K562 (cell line): Measurements from ENCODE around the gene CYS1. TPM values are rescaled to one million over a fixed set of nuclear protein-coding genes. Genes with fewer than 3 reads are reported as not detected.

Experiments used
- CBFB ChIP-seq: sonication (generic); formaldehyde crosslinking; IDR thresholded peaks from 2 replicates; pipeline ENCODE4 v1.4.0; 2020; ENCODE audit warnings: mild to moderate bottlenecking, missing genetic modification reagents
- ETS2 ChIP-seq: IDR thresholded peaks from 2 replicates; pipeline ENCODE4 v1.6.1; 2016; ENCODE audit warnings: borderline replicate concordance, missing genetic modification characterization, mild to moderate bottlenecking, moderate library complexity, missing compliant biosample characterization; ENCODE audit not compliant: poor library complexity, severe bottlenecking
- FOXA3 ChIP-seq, 2 experiments: fragments of 450-650 bp in 1 of 2; sonication (generic) in 1 of 2; formaldehyde crosslinking; IDR thresholded peaks in 1 of 2; conservative IDR thresholded peaks in 1 of 2; 2 replicates each; pipeline versions ENCODE4 v1.4.0 to v1.8.0; 2020 to 2022; ENCODE audit warnings: mild to moderate bottlenecking in 2 of 2, missing genetic modification reagents in 1 of 2
- FOXM1 ChIP-seq, 2 experiments: fragments of 450-650 bp in 1 of 2; sonication (generic) in 1 of 2; formaldehyde crosslinking in 1 of 2; IDR thresholded peaks; 2 replicates each; pipeline versions ENCODE4 v1.6.1 to v1.9.0; 2017 to 2022; ENCODE audit warnings: low read depth in 2 of 2, mild to moderate bottlenecking in 2 of 2, missing genetic modification reagents in 1 of 2, moderate library complexity in 1 of 2
- GATAD2A ChIP-seq: fragments of 450-650 bp; IDR thresholded peaks from 2 replicates; pipeline ENCODE4 v1.6.1; 2017
- KDM2B ChIP-seq: fragments of 250-450 bp; sonication (Bioruptor Pico); IDR thresholded peaks from 2 replicates; pipeline ENCODE4 v1.8.0; 2021; ENCODE audit warnings: mild to moderate bottlenecking, moderate library complexity
- SLC30A9 ChIP-seq: fragments of 250-450 bp; sonication (Bioruptor Pico); IDR thresholded peaks from 2 replicates; pipeline ENCODE4 v1.8.0; 2022; ENCODE audit warnings: mild to moderate bottlenecking, moderate library complexity
- SP1 ChIP-seq: sonication (generic); formaldehyde crosslinking; IDR thresholded peaks from 2 replicates; pipeline ENCODE4 v1.8.1; 2022; ENCODE audit warnings: mild to moderate bottlenecking, missing genetic modification reagents
- TEAD2 ChIP-seq: fragments of 450-650 bp; IDR thresholded peaks from 2 replicates; pipeline ENCODE4 v1.6.1; 2016; ENCODE audit warnings: missing genetic modification characterization, control low read depth, missing compliant biosample characterization
- TOE1 ChIP-seq, 2 experiments: fragments of 450-650 bp in 1 of 2; sonication (generic) in 1 of 2; formaldehyde crosslinking in 1 of 2; IDR thresholded peaks; 2 replicates each; pipeline versions ENCODE4 v1.7.1 to v1.8.0; 2016 to 2022; ENCODE audit warnings: borderline replicate concordance in 2 of 2, mild to moderate bottlenecking in 2 of 2, antibody characterized with exemption in 1 of 2, inconsistent platforms in 1 of 2, low read depth in 1 of 2, missing genetic modification reagents in 1 of 2, moderate library complexity in 1 of 2
- XRCC5 ChIP-seq: fragments of 200-400 bp; formaldehyde crosslinking; IDR thresholded peaks from 2 replicates; pipeline ENCODE4 v1.6.1; 2017; ENCODE audit warnings: low read depth, mild to moderate bottlenecking, low read length
- ZFX ChIP-seq: sonication (generic); formaldehyde crosslinking; IDR thresholded peaks from 2 replicates; pipeline ENCODE4 v1.8.0; 2022; ENCODE audit warnings: mild to moderate bottlenecking, missing genetic modification reagents, moderate library complexity
- ZNF140 ChIP-seq: fragments of 250-450 bp; sonication (Bioruptor Pico); IDR thresholded peaks from 2 replicates; pipeline ENCODE4 v1.8.0; 2021; ENCODE audit warnings: moderate library complexity, mild to moderate bottlenecking, inconsistent platforms
- ZNF431 ChIP-seq: sonication (generic); formaldehyde crosslinking; IDR thresholded peaks from 2 replicates; pipeline ENCODE4 v1.8.0; 2022; ENCODE audit warnings: mild to moderate bottlenecking, missing genetic modification reagents
- polyA plus RNA-seq, 8 experiments: library from polyadenylated mRNA; depleted of rRNA in 4 of 8; stranded (reverse) in 5 of 8; unstranded in 3 of 8; fragments of >200 nt; fragmentation: Nextera tagmentation in 2 of 8; fragmentation: Illumina TruSeq in 1 of 8; extraction: Ambion mirVana in 2 of 8; extraction: Trizol in 1 of 8; gene quantifications; 2 replicates each; pipeline versions ENCODE4 v1.2.1 to v1.2.3, GENCODE V29; 2011 to 2014; ENCODE audit warnings: inconsistent platforms in 1 of 8, missing spikeins in 1 of 8
- total RNA-seq, 7 experiments: library from RNA; depleted of rRNA in 6 of 7; stranded (reverse); fragments of >200 nt in 6 of 7; fragmentation: Illumina TruSeq in 2 of 7; extraction: Trizol in 2 of 7; gene quantifications; 2 replicates each; pipeline versions ENCODE4 v1.2.1 to v1.2.3, GENCODE V29; 2011 to 2021; ENCODE audit warnings: low replicate concordance in 1 of 7
- TF ChIP-seq, protein P1 (sequence below): IDR thresholded peaks from 2 replicates; pipeline ENCODE4 v1.6.1; 2012; ENCODE audit warnings: low read depth, low read length, improper control_type of control experiment, borderline replicate concordance
- TF ChIP-seq, protein P2 (sequence below): fragments of 250-450 bp; sonication (Bioruptor Pico); IDR thresholded peaks from 2 replicates; pipeline ENCODE4 v1.8.0; 2022; ENCODE audit warnings: inconsistent platforms
- TF ChIP-seq, protein P3 (sequence below): fragments of 200-800 bp; sonication (Bioruptor generic); IDR thresholded peaks from 2 replicates; pipeline ENCODE4 v1.6.1; 2016; ENCODE audit warnings: missing genetic modification characterization, missing compliant biosample characterization

Gene CYS1
- total and polyA plus RNA-seq, 9 of the 15 experiments (the other 6 are each of a cell fraction or from before 2014, with no cell fraction given), result 0.11 to 0.13 TPM; not detected in 7

DNA sequence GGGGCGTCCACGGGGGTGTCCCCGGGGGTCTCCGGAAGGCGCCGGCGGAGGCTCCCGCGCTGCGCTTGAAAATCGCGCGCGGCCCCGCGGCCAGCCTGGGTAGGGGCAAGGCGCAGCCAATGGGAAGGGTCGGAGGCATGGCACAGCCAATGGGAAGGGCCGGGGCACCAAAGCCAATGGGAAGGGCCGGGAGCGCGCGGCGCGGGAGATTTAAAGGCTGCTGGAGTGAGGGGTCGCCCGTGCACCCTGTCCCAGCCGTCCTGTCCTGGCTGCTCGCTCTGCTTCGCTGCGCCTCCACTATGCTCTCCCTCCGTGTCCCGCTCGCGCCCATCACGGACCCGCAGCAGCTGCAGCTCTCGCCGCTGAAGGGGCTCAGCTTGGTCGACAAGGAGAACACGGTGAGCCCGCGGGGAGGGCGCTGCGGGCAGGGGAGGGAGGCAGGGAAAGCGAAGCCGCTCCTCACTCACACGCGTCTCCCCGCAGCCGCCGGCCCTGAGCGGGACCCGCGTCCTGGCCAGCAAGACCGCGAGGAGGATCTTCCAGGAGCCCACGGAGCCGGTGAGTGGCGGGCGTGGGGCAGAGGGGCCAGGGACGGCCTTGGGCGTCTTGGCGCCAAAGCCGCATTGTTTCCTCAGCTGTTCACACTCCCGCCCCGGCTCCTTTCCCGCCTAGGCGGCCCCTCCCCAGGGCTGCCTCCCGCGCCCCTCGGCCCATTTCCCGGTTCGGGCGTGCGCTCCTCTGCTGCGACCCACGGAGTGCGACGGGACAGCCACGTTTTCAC, 42.5 kb upstream of the CYS1 start, which contains the start of gene RRM2 (continued):
- TF ChIP-seq, protein P1, sequence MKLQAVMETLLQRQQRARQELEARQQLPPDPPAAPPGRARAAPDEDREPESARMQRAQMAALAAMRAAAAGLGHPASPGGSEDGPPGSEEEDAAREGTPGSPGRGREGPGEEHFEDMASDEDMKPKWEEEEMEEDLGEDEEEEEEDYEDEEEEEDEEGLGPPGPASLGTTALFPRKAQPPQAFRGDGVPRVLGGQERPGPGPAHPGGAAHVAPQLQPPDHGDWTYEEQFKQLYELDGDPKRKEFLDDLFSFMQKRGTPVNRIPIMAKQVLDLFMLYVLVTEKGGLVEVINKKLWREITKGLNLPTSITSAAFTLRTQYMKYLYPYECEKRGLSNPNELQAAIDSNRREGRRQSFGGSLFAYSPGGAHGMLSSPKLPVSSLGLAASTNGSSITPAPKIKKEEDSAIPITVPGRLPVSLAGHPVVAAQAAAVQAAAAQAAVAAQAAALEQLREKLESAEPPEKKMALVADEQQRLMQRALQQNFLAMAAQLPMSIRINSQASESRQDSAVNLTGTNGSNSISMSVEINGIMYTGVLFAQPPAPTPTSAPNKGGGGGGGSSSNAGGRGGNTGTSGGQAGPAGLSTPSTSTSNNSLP, result no peak
- TF ChIP-seq SLC30A9 (CRISPR knock-in tag) (no peak), TOE1 (IDR thresholded peaks at IDR 0.05; ENCODE audit: borderline replicate concordance) (peak; percentile 66), TOE1 (CRISPR knock-in tag; IDR thresholded peaks at IDR 0.05; ENCODE audit: borderline replicate concordance, low read depth) (peak; percentile 95; the same call in 1 of the 2 replicates), GATAD2A (no peak), ETS2 (no peak), ZFX (no peak), FOXA3 (CRISPR knock-in tag; conservative IDR thresholded peaks at IDR 0.05 in 1 of 2, IDR thresholded peaks at IDR 0.05 in 1 of 2) (peak in 1 of 2 experiments; percentile 58; a peak in 2 of 4 replicates), FOXM1 (IDR thresholded peaks at IDR 0.05; ENCODE audit: low read depth) (peak; percentile 91), FOXM1 (CRISPR knock-in tag; IDR thresholded peaks at IDR 0.05; ENCODE audit: low read depth) (peak; percentile 95), XRCC5 (peak; percentile 80; the same call in 1 of the 2 replicates), SP1 (CRISPR knock-in tag) (peak; percentile 83), ZNF431 (CRISPR knock-in tag) (peak; percentile 18; the same call in 1 of the 2 replicates), ZNF140 (CRISPR knock-in tag) (no peak), TEAD2 (no peak), CBFB (CRISPR knock-in tag) (peak; percentile 85; the same call in 1 of the 2 replicates), KDM2B (no peak)
- TF ChIP-seq, protein P2, sequence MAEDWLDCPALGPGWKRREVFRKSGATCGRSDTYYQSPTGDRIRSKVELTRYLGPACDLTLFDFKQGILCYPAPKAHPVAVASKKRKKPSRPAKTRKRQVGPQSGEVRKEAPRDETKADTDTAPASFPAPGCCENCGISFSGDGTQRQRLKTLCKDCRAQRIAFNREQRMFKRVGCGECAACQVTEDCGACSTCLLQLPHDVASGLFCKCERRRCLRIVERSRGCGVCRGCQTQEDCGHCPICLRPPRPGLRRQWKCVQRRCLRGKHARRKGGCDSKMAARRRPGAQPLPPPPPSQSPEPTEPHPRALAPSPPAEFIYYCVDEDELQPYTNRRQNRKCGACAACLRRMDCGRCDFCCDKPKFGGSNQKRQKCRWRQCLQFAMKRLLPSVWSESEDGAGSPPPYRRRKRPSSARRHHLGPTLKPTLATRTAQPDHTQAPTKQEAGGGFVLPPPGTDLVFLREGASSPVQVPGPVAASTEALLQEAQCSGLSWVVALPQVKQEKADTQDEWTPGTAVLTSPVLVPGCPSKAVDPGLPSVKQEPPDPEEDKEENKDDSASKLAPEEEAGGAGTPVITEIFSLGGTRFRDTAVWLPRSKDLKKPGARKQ (CRISPR knock-in tag), result no peak
- TF ChIP-seq, protein P3, sequence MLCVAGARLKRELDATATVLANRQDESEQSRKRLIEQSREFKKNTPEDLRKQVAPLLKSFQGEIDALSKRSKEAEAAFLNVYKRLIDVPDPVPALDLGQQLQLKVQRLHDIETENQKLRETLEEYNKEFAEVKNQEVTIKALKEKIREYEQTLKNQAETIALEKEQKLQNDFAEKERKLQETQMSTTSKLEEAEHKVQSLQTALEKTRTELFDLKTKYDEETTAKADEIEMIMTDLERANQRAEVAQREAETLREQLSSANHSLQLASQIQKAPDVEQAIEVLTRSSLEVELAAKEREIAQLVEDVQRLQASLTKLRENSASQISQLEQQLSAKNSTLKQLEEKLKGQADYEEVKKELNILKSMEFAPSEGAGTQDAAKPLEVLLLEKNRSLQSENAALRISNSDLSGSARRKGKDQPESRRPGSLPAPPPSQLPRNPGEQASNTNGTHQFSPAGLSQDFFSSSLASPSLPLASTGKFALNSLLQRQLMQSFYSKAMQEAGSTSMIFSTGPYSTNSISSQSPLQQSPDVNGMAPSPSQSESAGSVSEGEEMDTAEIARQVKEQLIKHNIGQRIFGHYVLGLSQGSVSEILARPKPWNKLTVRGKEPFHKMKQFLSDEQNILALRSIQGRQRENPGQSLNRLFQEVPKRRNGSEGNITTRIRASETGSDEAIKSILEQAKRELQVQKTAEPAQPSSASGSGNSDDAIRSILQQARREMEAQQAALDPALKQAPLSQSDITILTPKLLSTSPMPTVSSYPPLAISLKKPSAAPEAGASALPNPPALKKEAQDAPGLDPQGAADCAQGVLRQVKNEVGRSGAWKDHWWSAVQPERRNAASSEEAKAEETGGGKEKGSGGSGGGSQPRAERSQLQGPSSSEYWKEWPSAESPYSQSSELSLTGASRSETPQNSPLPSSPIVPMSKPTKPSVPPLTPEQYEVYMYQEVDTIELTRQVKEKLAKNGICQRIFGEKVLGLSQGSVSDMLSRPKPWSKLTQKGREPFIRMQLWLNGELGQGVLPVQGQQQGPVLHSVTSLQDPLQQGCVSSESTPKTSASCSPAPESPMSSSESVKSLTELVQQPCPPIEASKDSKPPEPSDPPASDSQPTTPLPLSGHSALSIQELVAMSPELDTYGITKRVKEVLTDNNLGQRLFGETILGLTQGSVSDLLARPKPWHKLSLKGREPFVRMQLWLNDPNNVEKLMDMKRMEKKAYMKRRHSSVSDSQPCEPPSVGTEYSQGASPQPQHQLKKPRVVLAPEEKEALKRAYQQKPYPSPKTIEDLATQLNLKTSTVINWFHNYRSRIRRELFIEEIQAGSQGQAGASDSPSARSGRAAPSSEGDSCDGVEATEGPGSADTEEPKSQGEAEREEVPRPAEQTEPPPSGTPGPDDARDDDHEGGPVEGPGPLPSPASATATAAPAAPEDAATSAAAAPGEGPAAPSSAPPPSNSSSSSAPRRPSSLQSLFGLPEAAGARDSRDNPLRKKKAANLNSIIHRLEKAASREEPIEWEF (CRISPR knock-in tag), result no peak
